ENCODE measurements around the gene UBE2V1.

The UBE2V1 gene

DNA sequence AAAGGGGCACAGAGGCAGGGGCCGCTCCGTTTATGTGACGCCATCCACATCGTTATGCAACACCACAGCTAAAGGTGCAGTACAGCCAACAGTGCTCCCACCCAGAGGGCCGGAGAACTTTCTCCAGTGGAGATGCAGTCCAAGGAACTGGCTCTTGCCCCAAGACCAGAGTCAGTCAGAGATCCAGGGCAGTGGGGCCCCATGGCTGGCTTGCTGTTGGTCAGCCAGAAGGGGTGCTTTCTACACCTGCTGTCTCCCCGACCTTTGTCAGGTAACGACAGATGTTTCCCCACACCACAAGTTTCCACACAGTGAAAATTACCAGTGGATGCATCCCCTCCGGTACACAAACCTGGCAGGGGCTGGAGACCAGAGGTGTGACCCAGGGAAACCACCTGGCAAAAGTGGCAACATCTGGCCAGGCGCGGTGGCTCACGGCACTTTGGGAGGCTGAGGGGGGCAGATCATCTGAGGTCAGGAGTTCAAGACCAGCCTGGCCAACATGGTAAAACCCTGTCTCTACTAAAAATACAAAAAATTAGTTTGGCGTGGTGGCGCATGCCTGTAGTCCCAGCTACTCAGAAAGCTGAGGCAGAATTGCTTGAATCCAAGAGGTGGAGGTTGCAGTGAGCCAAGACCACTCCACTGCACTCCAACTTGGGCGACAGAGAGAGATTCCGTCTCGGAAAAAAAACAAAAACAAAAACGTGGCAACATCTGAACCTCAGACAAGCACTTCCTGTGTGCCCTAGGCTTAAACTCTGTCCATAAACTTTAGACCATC, 34.9 kb downstream of the UBE2V1 start:
- no peak overlapping the region for H3K27ac ChIP-seq
- TF ChIP-seq, protein P1, sequence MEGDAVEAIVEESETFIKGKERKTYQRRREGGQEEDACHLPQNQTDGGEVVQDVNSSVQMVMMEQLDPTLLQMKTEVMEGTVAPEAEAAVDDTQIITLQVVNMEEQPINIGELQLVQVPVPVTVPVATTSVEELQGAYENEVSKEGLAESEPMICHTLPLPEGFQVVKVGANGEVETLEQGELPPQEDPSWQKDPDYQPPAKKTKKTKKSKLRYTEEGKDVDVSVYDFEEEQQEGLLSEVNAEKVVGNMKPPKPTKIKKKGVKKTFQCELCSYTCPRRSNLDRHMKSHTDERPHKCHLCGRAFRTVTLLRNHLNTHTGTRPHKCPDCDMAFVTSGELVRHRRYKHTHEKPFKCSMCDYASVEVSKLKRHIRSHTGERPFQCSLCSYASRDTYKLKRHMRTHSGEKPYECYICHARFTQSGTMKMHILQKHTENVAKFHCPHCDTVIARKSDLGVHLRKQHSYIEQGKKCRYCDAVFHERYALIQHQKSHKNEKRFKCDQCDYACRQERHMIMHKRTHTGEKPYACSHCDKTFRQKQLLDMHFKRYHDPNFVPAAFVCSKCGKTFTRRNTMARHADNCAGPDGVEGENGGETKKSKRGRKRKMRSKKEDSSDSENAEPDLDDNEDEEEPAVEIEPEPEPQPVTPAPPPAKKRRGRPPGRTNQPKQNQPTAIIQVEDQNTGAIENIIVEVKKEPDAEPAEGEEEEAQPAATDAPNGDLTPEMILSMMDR (IDR thresholded peaks at IDR 0.05): no peak
- no peak for TF ChIP-seq ZFX (IDR thresholded peaks at IDR 0.05; ENCODE audit: borderline replicate concordance)

DNA sequence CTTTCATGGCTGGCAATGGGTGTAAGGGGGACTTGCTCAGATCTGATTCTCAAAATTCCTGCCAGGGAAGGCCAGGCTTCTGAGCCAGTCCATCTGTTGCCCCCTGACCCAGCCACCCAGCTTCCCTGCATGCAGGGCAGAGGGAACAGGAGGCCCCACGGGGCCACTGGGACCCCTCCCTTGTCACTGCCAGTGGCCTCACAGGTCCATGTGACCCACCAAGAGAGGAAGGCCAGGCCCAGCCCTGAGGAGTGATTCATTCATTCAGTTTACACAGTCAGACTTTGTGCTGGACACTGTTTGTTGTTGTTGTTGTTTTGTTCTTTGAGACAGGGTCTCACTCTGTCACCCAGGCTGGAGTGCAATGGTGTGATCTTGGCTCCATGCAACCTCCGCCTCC, 39.5 kb downstream of the UBE2V1 start:
- TF ChIP-seq, protein P1 (IDR thresholded peaks at IDR 0.05): no peak
- no peak for TF ChIP-seq ZFX (IDR thresholded peaks at IDR 0.05; ENCODE audit: borderline replicate concordance)
- no peak overlapping the region for H3K27ac ChIP-seq

DNA sequence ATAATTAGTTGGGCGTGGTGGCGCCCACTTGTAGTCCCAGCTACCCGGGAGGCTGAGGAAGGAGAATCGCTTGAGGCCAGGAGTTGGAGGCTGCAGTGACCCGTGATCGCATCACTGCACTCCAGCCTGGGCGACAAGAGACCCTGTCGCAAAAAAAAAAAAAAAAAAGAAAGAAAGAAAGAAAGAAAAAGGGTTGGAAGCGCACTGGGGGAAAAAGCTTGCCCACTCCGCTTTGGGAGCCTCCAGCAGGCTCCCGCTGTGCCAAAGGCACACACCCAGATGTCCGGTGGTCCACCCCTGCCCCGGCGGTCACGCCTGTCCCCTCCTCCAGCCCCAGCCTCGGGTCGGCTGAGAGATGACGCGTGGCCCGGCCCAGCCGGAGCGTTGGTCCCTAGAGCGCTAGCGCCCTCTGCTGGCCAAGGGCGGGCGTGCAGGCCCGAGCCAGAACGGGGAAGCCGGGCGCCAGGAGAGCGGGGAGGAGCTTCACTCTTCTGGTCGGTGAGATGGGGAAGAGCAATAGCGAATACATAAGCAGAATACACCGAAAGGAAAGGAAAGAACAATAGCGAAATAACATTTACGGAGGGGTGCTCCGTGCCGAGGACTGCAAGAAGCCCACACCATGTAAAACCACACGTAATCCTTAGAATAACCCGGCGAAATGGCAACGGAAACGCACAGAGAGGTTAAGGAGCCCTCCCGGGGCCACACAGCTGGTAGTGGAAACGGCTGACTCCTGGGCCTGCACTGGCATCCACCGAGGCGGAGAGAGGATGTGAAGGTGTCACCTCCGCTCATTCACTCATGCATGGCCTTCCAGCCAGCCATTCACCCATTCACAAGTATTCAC, 41.7 kb downstream of the UBE2V1 start:
- H3K27ac ChIP-seq: no peak overlapping the region
- TF ChIP-seq ZFX (IDR thresholded peaks at IDR 0.05; ENCODE audit: borderline replicate concordance): no peak
- TF ChIP-seq, protein P1 (IDR thresholded peaks at IDR 0.05): peak; percentile 98

DNA sequence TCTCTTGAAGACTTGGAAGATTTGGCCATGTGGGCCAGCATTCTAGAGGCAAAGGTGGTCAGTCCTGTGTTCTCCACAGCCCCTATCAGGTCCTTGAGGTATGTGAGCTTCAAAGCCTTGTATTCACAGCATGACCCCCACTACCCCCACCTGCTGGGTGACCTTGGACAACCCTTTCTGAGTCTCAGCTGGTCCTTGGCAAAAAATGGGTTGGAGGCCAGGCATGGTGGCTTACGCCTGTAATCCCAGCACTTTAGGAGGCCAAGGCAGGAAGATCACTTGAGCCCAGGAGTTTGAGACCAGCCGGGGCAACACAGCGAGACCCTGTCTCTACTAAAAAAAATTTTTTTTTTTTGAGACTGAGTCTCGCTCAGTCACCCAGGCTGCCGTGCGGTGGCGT, 42.6 kb downstream of the UBE2V1 start:
- no peak for TF ChIP-seq ZFX (IDR thresholded peaks at IDR 0.05; ENCODE audit: borderline replicate concordance)
- TF ChIP-seq, protein P1 (IDR thresholded peaks at IDR 0.05): no peak
- no peak overlapping the region for H3K27ac ChIP-seq

DNA sequence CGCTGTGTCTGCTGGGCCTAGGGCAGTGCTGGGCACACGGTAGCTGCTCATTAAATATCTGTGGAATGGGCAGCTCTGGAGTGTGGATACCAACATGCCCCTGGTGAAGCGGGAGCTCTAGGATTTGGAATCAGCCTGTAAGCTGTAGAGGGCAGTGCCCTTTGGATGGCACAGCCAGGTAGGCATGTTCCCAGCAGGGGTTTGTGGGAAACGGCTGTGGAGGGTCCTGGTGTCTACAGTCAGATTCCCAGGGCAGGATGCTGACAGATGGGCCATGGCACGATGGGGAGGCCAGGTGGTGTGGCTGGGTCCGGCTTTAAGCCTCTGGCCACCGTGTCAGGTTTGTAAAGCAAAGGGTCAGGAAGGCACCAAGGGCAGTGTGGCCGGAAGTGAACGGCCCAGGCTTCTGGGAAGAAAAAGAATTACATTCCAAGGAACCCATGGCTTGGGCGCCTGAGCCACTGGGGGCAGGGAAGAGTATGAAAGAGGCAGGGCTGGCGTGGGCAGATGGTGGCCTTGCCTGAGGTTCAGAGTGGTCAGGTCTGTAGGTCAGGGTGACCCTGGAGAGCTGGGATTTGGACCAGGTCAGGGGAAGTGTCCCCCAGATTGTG, 44.8 kb downstream of the UBE2V1 start:
- no peak for TF ChIP-seq ZFX (IDR thresholded peaks at IDR 0.05; ENCODE audit: borderline replicate concordance)
- TF ChIP-seq, protein P1 (IDR thresholded peaks at IDR 0.05): no peak
- no peak overlapping the region for H3K27ac ChIP-seq

DNA sequence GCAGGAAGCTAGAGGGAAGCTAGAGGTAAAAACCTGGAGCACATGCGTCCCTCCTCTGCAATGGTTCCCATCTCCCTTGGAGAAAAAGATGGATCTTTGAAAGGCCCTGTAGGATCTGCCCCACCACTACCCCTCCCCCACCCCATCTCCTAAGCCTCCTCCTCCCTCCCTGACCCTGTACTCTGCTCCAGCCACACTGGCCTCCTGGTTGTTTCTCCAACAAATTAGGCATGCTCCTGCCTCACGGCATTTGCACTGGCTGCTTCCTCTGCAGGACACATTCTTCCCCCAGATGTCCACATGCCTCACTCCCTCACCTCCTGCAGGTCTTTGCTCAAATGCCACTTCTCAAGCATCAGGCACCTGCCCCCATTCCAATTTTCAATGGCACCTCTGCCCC, 45.5 kb downstream of the UBE2V1 start:
- no peak overlapping the region for H3K27ac ChIP-seq
- no peak for TF ChIP-seq ZFX (IDR thresholded peaks at IDR 0.05; ENCODE audit: borderline replicate concordance)
- TF ChIP-seq, protein P1 (IDR thresholded peaks at IDR 0.05): no peak
